Right renal pelvis (tissue), 4 donors: Measurements from ENCODE around the gene CRB2. TPM values are rescaled to one million over a fixed set of nuclear protein-coding genes. Genes with fewer than 3 reads are reported as not detected.
"Not testable (repeated sequence)": the region's sequence is repeated elsewhere in the genome, so short reads cannot be mapped to it uniquely, and the experiment has no call there.

Experiments
- DNase-seq, 4 donors: peaks; one replicate each; pipeline ENCODE4 v3.0.0-alpha.2; 2013; ENCODE audit warnings: low read depth in 4 of 4, low spot score in 3 of 4, missing footprints in 1 of 4
- polyA plus RNA-seq, 4 donors: library from polyadenylated mRNA; unstranded; fragments of 120-200 nt; gene quantifications; one replicate each; pipeline ENCODE4 v1.2.1, GENCODE V29; 2013; ENCODE audit not compliant: insufficient read length in 4 of 4

CRB2 gene
- polyA plus RNA-seq, 4 donors, result 22.7 to 34.6 (median 23.8) TPM

- DNase-seq, result peak; percentile 55 to 73 (median 60)
These were observed 28.3 kb upstream of the CRB2 start for GRCh38 chr9:123327697-123328100.

- no peak for DNase-seq
These were observed 26.6 kb upstream of the CRB2 start for GRCh38 chr9:123329329-123329955.

- no peak for DNase-seq
These were observed 24.5 kb upstream of the CRB2 start for GRCh38 chr9:123331346-123332060.

DNA sequence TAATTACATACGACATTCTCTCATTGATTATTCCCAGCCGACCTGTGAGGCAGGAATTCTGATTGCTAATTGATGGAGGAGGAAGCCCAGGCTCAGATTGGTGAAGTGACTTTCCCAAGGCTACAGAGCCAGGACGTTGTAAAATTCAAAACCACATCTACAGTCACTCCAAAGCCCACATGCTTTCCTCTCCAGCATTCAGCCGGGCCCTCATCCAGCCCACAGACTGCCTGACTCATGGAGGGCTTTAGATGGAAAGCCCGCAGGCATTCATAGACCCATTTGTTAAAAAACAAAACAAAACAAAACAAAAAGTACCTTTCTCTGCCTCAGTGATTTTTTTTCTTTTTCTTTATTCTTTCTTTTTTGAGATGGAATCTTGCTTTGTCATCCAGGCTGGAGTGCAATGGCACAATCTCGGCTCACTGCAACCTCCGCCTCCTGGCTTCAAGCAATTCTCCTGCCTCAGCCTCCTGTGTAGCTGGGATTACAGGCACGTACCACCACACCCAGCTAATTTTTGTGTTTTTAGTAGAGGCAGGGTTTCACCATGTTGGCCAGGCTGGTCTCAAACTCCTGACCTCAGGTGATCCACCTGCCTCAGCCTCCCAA lies 22.8 kb upstream of the CRB2 start:
- not testable (repeated sequence) for DNase-seq

GRCh38 chr9:123334639-123335038 lies 21.4 kb upstream of the CRB2 start:
- no peak for DNase-seq

DNA sequence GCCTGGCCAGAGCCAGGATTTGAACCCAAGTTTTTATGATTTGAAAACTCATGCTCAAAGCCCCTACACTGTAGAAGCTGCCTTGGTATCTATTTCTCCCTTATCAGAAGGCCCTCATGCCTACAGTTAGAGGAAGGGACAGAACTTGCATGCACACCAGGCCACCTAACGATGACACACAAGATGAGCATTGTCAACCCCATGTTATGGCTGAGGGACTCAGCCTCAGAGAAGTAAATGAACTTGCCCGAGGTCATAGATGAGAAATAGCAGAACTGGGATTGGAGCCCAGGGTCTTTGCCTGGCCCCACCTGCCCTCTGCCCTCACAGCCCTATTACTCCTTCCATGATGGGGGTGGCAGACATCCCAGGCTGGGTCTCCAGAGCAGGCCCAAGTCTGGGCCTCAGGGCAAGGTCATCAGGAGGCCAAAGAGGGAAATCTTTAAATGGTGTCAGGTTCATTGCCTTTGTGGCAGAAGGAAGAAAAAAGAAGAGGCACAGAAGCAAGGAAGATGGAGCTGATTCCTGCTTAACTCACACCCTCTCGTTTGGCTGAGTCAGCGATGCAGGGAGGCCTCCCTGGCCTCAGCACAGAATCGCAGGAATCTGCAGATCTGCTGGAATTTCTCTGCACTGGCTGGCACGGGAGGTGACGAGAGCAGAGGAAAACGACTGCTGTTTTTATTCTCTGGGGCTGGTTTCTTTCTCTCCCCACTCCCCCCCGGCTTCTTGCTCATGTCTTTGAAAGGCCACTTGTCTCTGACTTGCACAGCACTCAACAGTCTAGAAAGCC lies 20.6 kb upstream of the CRB2 start:
- peak in 2 of 4 donors; percentile 48 to 51 for DNase-seq

GRCh38 chr9:123335986-123336329 lies 20.0 kb upstream of the CRB2 start:
- DNase-seq, result no peak

DNA sequence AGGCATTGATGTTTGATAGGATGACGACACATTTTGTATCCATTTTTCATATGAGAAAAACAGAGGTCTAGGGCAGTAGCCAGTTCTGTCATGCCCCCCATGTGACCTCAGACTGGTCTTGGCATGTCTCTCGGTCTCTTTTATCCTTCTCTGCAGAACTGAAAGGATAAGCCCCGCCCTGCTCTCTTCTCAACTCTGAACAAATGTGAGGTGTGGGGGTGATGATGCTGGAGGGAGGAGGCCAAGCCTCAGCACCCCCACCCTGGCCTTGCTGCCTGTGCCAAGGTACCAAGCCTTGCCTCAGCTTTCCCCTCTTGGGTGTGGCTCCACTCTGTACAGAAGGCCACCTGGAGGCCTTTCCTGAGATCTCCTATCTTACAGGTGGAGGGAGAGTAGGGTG lies 19.5 kb upstream of the CRB2 start:
- no peak for DNase-seq

GRCh38 chr9:123336959-123337358 lies 19.0 kb upstream of the CRB2 start:
- no peak for DNase-seq

DNA sequence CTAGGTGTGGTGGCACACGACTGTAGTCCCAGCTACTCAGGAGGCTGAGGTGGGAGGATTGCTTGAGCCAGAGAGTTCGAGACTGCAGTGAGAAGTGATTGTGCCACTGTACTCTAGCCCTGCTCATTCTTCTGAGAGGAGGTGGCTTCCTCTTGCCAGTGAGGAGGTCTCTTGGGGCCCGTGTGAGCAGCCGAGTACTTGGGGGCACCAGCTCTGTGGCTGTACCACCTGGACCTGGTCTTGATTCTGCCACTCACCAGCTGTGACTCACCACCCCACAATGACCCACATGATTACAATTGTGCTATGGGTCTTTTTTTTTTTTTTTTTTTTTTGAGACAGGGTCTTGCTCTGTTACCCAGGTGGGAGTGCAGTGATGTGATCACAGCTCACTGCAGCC lies 18.0 kb upstream of the CRB2 start:
- DNase-seq, result no peak

GRCh38 chr9:123338710-123339665 lies 17.0 kb upstream of the CRB2 start:
- no peak for DNase-seq

GRCh38 chr9:123339666-123340510 lies 16.1 kb upstream of the CRB2 start:
- DNase-seq, result no peak

GRCh38 chr9:123341816-123342215 lies 14.2 kb upstream of the CRB2 start:
- no peak for DNase-seq

GRCh38 chr9:123342247-123342646 lies 13.8 kb upstream of the CRB2 start:
- no peak for DNase-seq

- no peak for DNase-seq
These were observed 12.4 kb upstream of the CRB2 start for GRCh38 chr9:123343443-123344191.

GRCh38 chr9:123344192-123344949 lies 11.6 kb upstream of the CRB2 start:
- DNase-seq, result no peak

DNA sequence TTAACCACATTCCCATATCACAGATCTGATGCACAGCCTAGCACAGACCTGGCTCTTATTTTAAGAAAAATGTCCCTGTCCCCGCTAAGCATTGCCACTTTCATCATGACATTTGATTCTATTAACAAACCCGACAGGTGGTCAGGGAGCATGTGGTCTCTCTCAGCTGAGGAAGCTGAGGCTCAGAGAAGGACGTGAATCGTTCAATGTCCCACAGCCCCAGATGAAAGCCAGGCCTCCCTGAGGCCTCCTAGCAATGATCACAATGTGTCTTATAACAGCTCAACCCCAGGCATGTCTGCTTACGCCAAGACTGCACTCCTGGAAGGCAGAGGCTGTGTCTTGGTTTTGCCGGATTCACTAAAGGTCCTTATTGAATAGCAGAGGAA lies 10.4 kb upstream of the CRB2 start:
- DNase-seq, result no peak

- DNase-seq, result no peak
These were observed 10.0 kb upstream of the CRB2 start for GRCh38 chr9:123346026-123346425.
